ENCODE measurements around the gene APOBEC3A. TPM values are rescaled to one million over a fixed set of nuclear protein-coding genes. Genes with fewer than 3 reads are reported as not detected.
A peak's percentile ranks its signal among the peaks of the same experiment; 100 is the strongest.

APOBEC3A gene
- total RNA-seq: 1 to 10 TPM in 2 of 4 donors, not detected in 2; 2.7 to 3.0 TPM

- Histone ChIP-seq H3K27ac (no peak within 1 kb of the TSS), H3K27me3 (no peaks in the 10 kb centered on the region), H3K9me3 (no peaks in the 10 kb centered on the region), H3K36me3 (no peaks in the 10 kb centered on the region), H3K4me3 (no peak within 1 kb of the TSS), H3K4me1 (peaks cover 2 to 30% (median 16%) of the 10 kb centered on the region in 4 donors)
- intact Hi-C loops (cut with DNase I; ENCODE audit: low total_unique reads) (no loop called here), in situ Hi-C loops (cut with MboI; ENCODE audit: low pct_ligation_motif_present in 1 of 4, low pct_unique_long_range_greater_than_20kb in 1 of 4, low sequenced_read_pairs in 3 of 4) (no loop called here)
- peak; percentile 82 for DNase-seq
- 60% methylated on average over 11 of the region's 11 CpGs; no CpG with 5 or more reads in 1 of the 2 donors for WGBS, 2 donors (ENCODE audit: low coverage in 1 of 2)
- no peak for TF ChIP-seq CTCF (IDR thresholded peaks at IDR 0.05)
- no peak for TF ChIP-seq POLR2AphosphoS5 (IDR thresholded peaks at IDR 0.05)
- no peak for TF ChIP-seq POLR2A (IDR thresholded peaks at IDR 0.05)
- no peak for TF ChIP-seq EP300 (IDR thresholded peaks at IDR 0.05; ENCODE audit: low read depth)
These were observed at the start of gene APOBEC3A for GRCh38 chr22:38957046-38957770. Gene APOBEC3A (plus strand): TSS chr22:38957609. CDS start chr22:38957692, 83 bp downstream.

GRCh38 chr22:38907767-38908166 lies 49.6 kb upstream of the APOBEC3A start:
- H3K9me3 ChIP-seq: peaks cover 0 to 5% of the 10 kb centered on the region in 2 donors
- in situ Hi-C loops (cut with MboI; ENCODE audit: low pct_ligation_motif_present in 1 of 4, low pct_unique_long_range_greater_than_20kb in 1 of 4, low sequenced_read_pairs in 3 of 4): no loop called here
- DNase-seq: no peak
- no peak overlapping the region for H3K4me3 ChIP-seq
- intact Hi-C loops (cut with DNase I; ENCODE audit: low total_unique reads): no loop called here
- peaks cover 0 to 4% (median 1%) of the 10 kb centered on the region in 4 donors for H3K4me1 ChIP-seq
- WGBS, 2 donors (ENCODE audit: low coverage in 1 of 2): 47 to 60% methylated on average over 1 to 2 of the region's 2 CpGs
- peaks cover 46% of the 10 kb centered on the region for H3K27me3 ChIP-seq
- no peaks in the 10 kb centered on the region for H3K36me3 ChIP-seq
- no peak overlapping the region for H3K27ac ChIP-seq
- TF ChIP-seq EP300 (IDR thresholded peaks at IDR 0.05; ENCODE audit: low read depth): no peak
- TF ChIP-seq CTCF (IDR thresholded peaks at IDR 0.05): no peak
- TF ChIP-seq POLR2A (IDR thresholded peaks at IDR 0.05): no peak

- Histone ChIP-seq H3K27ac (no peak overlapping the region), H3K27me3 (peaks cover 35% of the 10 kb centered on the region), H3K4me3 (no peak overlapping the region), H3K9me3 (no peaks in the 10 kb centered on the region), H3K36me3 (no peaks in the 10 kb centered on the region), H3K4me1 (peaks cover 0 to 2% (median under 1%) of the 10 kb centered on the region in 4 donors)
- TF ChIP-seq POLR2A (IDR thresholded peaks at IDR 0.05) (no peak), POLR2AphosphoS5 (IDR thresholded peaks at IDR 0.05) (no peak), EP300 (IDR thresholded peaks at IDR 0.05; ENCODE audit: low read depth) (no peak), CTCF (IDR thresholded peaks at IDR 0.05) (no peak)
- intact Hi-C loops (cut with DNase I; ENCODE audit: low total_unique reads) (no loop called here), in situ Hi-C loops (cut with MboI; ENCODE audit: low pct_ligation_motif_present in 1 of 4, low pct_unique_long_range_greater_than_20kb in 1 of 4, low sequenced_read_pairs in 3 of 4) (no loop called here)
- DNase-seq: no peak
- WGBS, 2 donors (ENCODE audit: low coverage in 1 of 2): 38 to 61% methylated on average over 1 of the region's 1 CpG
These were observed 46.0 kb upstream of the APOBEC3A start for GRCh38 chr22:38911434-38911833.

- TF ChIP-seq CTCF (IDR thresholded peaks at IDR 0.05): no peak
- no peak for TF ChIP-seq POLR2AphosphoS5 (IDR thresholded peaks at IDR 0.05)
- TF ChIP-seq POLR2A (IDR thresholded peaks at IDR 0.05): no peak
- TF ChIP-seq EP300 (IDR thresholded peaks at IDR 0.05; ENCODE audit: low read depth): no peak
- 97 to 100% methylated on average over 1 of the region's 1 CpG for WGBS, 2 donors (ENCODE audit: low coverage in 1 of 2)
- intact Hi-C loops (cut with DNase I; ENCODE audit: low total_unique reads) (no loop called here), in situ Hi-C loops (cut with MboI; ENCODE audit: low pct_ligation_motif_present in 1 of 4, low pct_unique_long_range_greater_than_20kb in 1 of 4, low sequenced_read_pairs in 3 of 4) (no loop called here)
- DNase-seq: no peak
- Histone ChIP-seq H3K27ac (no peak overlapping the region), H3K36me3 (no peaks in the 10 kb centered on the region), H3K4me1 (peaks cover 11 to 34% (median 19%) of the 10 kb centered on the region in 4 donors), H3K9me3 (no peaks in the 10 kb centered on the region), H3K4me3 (no peak overlapping the region), H3K27me3 (no peaks in the 10 kb centered on the region)
These were observed 37.7 kb upstream of the APOBEC3A start for GRCh38 chr22:38919631-38920190.
